Jurkat, Clone E6-1 (cell line): ENCODE measurements around the gene LTN1. TPM values are rescaled to one million over a fixed set of nuclear protein-coding genes. Genes with fewer than 3 reads are reported as not detected.
"Not testable (repeated sequence)": the region's sequence is repeated elsewhere in the genome, so short reads cannot be mapped to it uniquely, and the experiment has no call there.

ENCODE experiments used
- DNase-seq: peaks from one replicate; pipeline ENCODE4 v3.0.0-alpha.2; 2011; ENCODE audit warnings: low read depth, low spot score
- H3K4me3 ChIP-seq: 2 replicates; pipeline ENCODE4 v1.5.1; 2011; ENCODE audit warnings: mild to moderate bottlenecking, low read length, control low read depth, moderate library complexity
- polyA plus RNA-seq: library from polyadenylated mRNA; unstranded; fragments of >200 nt; gene quantifications from one replicate; pipeline ENCODE4 v1.2.1, GENCODE V29; 2012; ENCODE audit warnings: missing spikeins; ENCODE audit not compliant: insufficient read length, insufficient read depth

The LTN1 gene, protein sequence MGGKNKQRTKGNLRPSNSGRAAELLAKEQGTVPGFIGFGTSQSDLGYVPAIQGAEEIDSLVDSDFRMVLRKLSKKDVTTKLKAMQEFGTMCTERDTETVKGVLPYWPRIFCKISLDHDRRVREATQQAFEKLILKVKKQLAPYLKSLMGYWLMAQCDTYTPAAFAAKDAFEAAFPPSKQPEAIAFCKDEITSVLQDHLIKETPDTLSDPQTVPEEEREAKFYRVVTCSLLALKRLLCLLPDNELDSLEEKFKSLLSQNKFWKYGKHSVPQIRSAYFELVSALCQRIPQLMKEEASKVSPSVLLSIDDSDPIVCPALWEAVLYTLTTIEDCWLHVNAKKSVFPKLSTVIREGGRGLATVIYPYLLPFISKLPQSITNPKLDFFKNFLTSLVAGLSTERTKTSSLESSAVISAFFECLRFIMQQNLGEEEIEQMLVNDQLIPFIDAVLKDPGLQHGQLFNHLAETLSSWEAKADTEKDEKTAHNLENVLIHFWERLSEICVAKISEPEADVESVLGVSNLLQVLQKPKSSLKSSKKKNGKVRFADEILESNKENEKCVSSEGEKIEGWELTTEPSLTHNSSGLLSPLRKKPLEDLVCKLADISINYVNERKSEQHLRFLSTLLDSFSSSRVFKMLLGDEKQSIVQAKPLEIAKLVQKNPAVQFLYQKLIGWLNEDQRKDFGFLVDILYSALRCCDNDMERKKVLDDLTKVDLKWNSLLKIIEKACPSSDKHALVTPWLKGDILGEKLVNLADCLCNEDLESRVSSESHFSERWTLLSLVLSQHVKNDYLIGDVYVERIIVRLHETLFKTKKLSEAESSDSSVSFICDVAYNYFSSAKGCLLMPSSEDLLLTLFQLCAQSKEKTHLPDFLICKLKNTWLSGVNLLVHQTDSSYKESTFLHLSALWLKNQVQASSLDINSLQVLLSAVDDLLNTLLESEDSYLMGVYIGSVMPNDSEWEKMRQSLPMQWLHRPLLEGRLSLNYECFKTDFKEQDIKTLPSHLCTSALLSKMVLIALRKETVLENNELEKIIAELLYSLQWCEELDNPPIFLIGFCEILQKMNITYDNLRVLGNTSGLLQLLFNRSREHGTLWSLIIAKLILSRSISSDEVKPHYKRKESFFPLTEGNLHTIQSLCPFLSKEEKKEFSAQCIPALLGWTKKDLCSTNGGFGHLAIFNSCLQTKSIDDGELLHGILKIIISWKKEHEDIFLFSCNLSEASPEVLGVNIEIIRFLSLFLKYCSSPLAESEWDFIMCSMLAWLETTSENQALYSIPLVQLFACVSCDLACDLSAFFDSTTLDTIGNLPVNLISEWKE (N-terminal part only)
- polyA plus RNA-seq, result 10.5 TPM

DNA sequence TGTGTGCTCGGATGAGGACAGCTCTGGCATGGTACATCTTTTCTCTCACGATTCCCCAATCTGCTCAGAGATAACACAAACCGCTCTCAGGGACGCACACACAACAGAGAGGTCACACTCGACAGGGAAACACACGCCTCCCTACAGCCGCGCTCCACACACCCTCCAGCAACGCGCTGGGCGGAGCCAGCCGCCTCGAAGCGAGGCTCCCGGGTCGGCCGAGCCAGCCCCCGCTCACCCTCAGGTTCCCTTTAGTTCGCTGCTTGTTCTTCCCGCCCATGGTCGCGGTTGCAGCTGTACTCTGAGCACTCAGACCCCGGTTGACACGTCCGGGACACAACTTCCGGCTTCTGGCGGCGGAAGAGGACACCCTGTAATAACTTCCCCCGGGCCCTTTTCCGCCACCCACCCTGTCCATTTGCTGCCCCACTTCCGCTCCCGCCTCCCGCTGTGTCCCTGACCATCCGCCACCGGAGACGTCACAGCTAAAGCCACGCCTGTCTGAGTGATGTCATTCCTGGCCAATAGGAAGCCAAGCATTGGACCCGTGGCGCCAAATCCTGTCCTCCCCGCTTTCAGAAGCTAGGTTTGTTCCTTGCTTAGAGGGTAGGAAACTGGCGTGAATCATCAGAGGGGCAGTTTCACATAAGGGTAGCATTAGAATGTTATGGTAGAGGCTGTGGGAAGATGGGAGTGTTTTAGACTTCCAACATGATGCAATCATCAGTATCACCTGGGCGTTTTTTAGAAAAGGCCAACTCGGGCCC, at the start of gene LTN1:
Gene LTN1 (minus strand): TSS at position 352 of the 767 bp plus-strand sequence. CDS start 72 bp downstream, at position 280.
- DNase-seq, result peak; percentile 99
- H3K4me3 ChIP-seq, result peak within 1 kb of the TSS; percentile 99

DNA sequence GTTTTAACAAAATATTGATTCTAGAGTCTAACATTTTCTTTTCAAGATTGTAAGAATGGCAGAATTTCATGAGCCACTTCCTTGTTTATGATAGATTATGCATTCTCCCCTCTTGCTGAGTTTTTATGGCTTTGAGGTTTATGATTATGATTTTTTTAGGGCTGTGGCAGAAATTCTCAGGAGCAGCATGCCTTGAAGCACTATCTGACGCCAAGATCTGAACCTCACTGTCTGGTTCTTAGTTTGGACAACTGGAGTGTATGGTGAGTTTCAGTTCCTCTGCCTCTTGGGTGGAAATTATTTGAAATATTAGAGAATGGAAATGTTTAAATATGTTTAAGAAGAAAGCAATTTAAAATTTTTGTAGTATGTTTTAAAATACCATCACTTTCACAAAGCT, 42.0 kb upstream of the LTN1 start:
- no peak for DNase-seq

DNA sequence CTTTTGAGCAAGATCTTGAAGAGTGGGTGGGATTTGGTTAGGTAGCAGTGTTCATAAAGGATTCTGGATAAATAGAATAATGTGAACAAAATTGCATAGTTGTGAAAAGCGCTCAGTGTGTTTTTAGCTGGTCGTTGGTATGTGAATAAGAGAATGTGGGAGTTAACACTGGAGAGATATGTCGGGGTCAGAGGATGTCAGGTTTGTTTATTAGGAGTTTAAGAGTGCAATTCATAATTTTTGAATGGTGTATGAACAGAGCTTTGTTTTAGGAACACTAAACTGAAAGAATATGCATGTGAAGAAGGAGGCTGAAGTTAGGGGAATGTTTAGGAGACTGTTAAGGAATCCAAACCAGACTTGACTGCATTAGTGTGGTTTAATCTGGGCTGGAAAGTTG, 41.2 kb upstream of the LTN1 start:
- DNase-seq, result no peak

More for the DNA sequence above, 42.0 kb upstream of the LTN1 start:
- no peak overlapping the region for H3K4me3 ChIP-seq

DNA sequence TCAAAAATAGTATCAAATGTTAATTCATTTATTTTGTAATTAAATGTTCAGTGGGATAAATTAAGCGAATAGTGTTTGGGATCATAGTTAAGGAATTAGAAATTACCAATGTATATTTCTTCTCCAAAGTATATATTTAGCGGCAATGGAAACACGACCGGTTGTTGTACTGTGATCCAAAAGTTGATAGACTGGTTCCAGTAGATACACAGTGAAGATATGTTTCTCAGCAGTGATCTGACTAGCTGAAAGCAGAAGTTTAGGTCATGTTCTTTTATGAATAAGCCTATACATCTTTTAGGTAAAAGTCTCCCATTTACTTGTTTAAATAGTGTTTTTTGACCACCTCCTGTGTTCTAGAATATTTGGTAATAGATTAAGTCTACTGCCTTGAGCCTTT, 40.6 kb upstream of the LTN1 start:
- no peak for DNase-seq
- no peak overlapping the region for H3K4me3 ChIP-seq

More for the DNA sequence above, 41.2 kb upstream of the LTN1 start:
- no peak overlapping the region for H3K4me3 ChIP-seq

DNA sequence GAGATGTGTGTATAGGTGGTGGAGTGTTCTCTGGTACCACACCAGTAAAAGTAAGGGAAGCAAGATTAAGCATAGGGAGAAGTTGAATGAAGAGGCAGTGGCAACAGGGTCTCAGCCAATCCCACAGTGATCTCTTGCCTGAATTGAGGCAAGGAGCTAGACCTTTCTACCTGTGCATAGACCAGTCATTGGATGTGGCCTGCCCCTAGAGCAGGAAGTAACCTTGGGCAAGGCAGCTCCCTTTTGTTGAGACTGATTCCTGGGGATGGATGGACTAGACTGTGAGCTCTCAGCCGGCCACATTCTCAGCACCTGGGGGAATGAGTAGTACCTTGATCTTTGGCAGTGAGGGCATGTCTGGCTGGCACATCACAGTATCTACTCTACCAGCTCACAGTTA, 38.2 kb upstream of the LTN1 start:
- H3K4me3 ChIP-seq, result no peak overlapping the region
- DNase-seq, result no peak

DNA sequence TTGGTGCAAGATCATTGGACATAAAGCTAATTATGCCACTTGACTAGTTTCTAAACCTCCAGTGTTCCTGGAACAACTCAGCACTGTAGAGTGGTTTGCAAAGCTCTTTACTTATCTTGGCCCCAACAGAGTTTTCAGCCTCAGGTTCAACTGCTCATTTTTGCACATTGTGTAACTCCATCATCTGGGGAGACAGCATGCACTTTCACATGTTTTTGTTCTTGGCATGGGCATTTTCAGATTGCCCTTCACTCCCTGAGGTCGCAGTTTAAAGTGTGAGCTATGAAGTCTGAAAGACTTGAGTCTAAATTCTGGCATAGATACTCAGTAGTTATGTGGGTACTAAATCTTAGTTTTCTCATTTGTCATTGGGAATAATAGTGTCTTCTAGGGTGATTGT, 36.8 kb upstream of the LTN1 start:
- no peak overlapping the region for H3K4me3 ChIP-seq
- DNase-seq, result no peak

DNA sequence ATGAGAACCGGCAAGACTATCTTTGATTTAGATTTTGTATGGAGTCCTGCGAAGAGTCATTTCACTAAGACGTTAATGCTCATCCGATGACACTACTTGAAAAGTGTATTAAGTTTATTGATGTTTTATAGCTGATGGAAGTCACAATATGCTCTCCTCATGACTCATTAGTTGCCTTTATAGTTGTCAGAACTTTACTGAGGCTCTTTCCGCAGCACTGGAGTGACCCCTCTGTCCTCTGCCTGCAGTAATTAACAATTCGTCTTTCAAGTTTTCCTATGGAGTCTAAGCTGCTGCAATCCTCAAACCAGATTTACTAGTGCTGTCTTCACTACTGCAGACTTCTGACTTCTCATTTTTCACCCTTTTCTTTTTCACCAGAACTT, 32.6 kb upstream of the LTN1 start:
- peak overlapping the region; percentile 97 for H3K4me3 ChIP-seq
- DNase-seq, result no peak

DNA sequence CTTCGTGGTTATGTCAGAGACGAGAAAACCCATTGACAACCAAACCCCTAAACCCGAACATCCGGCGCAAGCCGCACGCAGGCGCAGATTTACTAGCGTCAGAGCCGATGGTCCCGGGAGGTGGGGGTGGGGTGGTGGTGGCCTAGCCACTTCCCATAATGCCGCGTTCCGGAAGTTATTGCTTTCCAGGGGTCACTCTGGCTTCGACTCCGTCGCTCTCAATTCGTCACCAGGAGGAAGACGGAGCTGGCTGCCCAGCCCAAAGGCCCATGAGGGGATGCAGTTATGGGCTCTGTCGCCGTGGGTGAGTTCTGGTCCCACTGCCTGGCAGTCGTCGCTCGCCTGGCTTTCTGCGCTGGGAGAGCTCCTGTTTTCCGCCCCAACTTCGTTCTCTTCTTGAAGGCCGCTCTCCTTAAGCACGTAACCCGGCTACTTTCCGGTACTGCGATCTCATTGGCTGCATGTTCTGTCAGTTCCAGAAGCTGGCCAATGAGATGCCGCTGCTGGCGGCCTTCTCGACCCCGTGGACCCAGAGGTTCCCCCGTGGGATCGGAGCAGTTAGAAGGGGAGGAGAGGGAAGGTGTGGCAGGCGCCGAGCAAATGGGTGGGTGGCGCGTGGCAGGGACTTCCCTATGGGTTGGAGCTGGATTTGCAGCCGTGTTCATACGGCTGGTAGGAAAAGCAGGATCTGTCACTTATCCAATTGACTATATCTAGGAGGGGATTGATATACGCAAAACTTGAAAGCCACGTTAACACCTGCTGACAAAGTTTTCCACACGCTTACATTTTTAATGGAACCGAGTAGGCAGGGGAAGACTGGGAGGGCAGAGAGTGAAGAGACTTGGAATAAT, 32.0 kb upstream of the LTN1 start, which contains the start of gene USP16:
Gene USP16 (plus strand): TSS at position 195 of the 854 bp plus-strand sequence. CDS start 3,246 bp downstream, outside the sequence.
- peak within 1 kb of the TSS; percentile 97 for H3K4me3 ChIP-seq
- DNase-seq, result peak; percentile 99

DNA sequence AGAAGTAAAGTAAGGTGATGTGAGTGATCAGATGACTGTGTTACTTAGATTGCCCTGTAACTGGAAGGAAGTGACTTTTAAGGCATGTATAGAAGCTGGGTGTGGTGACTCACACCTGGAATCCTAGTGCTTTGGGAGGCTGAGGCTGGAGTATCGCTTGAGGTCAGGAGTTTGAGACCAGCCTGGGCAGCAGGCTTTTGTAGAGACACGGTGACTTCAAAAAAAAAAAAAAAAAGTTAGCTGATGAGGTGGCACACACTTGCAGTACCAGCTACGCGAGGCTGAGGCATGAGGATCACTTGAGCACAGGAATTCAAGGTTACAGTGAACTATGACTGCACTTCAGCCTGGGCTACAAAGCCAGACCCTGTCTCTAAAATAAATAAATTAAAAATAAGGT, 29.5 kb upstream of the LTN1 start:
- DNase-seq, result no peak
- no peak overlapping the region for H3K4me3 ChIP-seq

DNA sequence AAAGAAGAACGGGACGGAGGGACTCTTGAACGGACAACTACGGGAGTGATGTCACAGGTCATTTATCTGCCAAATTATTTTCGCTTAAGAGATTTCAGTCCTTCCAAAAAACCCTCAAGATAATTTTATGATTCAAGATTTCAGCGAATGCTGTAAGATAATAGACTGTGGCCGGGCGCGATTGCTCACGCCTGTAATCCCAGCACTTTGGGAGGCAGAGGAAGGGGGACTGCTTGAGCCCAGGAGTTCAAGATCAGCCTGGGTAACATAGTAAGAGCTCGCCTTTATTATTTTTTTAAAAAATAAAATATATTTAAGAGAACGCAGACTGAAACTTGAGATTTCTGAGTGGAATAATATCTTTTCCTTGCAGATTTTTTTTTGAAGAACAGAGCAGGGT, 25.9 kb upstream of the LTN1 start:
- DNase-seq, result no peak

DNA sequence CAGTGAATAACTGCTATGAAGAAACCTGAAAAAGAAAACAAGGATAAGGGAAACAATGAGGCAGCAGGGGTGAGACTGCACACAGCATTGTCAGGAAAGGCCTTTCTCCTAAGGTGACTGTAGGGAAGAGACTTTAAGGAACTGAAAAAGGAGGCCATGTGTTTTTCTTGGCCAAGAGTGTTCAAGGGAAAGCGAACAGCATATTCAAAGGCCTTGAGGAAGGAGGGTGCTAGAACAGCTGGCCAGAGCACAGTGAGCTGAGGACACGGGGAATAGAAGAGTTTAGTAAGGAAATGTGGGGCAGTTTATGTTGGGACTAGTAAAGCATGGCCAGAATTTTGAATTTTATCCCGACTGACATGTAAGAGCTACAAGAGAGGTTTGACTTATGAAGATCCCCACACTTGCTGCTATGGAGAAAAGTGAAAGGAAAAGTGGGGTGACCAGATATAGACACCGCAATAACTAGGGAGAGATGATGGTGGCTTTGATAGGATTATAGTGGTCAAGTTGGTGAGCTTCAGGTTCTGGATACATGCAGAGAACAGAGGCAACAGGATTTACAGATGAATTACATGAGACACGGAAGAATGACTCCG, 25.1 kb upstream of the LTN1 start:
- no peak for DNase-seq
- no peak overlapping the region for H3K4me3 ChIP-seq

More for the DNA sequence above, 25.9 kb upstream of the LTN1 start:
- H3K4me3 ChIP-seq, result peak overlapping the region; percentile 86

DNA sequence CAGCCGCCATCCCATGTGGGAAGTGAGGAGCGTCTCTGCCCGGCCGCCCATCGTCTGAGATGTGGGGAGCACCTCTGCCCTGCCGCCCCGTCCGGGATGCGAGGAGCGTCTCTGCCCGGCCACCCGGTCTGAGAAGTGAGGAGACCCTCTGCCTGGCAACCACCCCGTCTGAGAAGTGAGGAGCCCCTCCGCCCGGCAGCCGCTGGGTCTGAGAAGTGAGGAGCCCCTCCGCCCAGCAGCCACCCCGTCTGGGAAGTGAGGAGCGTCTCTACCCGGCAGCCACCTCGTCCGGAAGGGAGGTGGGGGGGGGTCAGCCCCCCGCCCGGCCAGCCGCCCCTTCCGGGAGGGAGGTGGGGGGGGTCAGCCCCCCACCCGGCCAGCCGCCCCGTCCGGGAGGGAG, 18.6 kb upstream of the LTN1 start:
- not testable (repeated sequence) for DNase-seq

DNA sequence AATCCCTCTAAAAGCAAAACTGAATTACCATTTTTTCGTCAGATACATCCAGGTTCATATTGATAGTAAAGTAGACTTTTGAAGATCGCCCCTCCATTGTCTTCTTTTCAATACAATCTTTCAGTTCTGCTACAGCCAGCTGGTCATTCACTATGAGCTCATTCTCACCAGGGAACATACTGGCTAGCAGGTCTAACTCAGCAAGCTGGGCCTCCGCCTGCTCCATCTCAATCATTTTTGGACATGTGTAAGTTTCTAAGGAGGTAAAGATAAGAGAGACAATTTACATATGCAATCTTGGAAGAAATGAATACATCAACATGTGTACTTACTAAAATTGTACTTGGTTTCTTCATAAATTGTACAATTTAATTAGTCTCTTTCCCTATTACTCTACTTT, 15.7 kb upstream of the LTN1 start:
- no peak overlapping the region for H3K4me3 ChIP-seq
- no peak for DNase-seq

More for the DNA sequence above, 18.6 kb upstream of the LTN1 start:
- H3K4me3 ChIP-seq, result not testable (repeated sequence)

DNA sequence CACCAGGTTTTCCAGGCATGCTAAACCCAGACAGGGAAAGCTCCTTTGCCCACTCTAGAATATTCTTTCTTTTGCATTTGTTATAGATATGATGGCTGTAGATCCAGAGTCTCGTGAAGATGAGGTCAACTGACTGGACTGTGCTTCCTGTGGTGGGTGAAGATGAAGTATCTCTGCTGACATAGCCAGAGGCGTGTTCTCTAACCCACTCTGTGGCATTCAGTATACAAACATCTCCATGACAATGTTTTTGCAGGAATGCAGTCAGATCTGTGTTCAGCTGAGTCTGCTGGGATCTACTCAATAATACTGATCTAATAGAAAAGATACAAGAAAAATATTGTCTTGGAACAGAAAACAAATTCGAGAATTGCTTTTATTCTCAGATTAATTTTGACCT, 15.1 kb upstream of the LTN1 start:
- no peak overlapping the region for H3K4me3 ChIP-seq
- DNase-seq, result no peak

DNA sequence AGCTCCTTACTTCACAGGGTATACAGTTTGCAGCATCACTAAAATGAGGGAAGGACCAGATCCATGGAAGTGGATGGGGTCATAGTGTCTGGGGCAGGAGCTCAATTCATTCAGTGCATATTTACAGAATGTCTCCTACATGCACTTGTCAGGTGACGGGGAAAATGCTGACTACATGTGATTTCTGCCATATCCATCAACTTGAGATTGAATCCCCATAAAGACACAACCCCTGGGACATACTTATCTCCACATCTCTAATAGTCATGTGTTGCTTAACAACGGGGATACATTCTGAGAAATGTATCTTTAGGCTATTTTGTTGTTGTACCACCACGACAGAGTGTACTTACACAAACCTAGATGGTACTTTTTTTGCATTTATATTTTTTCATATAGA, 14.5 kb upstream of the LTN1 start:
- no peak for DNase-seq
- no peak overlapping the region for H3K4me3 ChIP-seq

DNA sequence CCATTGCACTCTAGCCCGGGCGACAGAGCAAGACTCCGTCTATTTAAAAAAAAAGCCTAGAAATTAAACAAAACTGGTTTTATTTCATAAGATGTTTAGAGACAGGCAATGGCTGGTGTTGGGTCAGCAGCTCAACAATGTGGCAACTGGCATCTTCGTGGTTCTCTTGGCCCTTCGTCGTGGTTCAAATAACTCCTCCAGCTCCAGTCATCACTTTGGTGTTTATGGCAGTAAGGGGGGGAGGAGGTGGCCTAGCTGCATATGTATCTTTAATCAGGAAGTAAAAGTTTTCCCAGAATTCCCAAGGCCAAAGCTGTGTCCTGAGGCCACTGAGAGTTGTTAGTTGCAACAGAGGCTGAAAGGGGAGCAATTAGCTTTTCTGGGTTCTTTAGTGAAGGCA, 13.0 kb upstream of the LTN1 start:
- DNase-seq, result no peak

More for the DNA sequence above, 13.0 kb upstream of the LTN1 start:
- H3K4me3 ChIP-seq, result no peak overlapping the region
